ENCODE results near the gene KRTAP12-1.
"Not testable (repeated sequence)": the region's sequence is repeated elsewhere in the genome, so short reads cannot be mapped to it uniquely, and the experiment has no call there.

The KRTAP12-1 gene

GRCh38 chr21:44667612-44668011, 14.4 kb downstream of the KRTAP12-1 start:
- no peak for DNase-seq (ENCODE audit: low read depth, low spot score)

- DNase-seq (ENCODE audit: low read depth, low spot score), result no peak
Observed at GRCh38 chr21:44666401-44667320, 15.3 kb downstream of the KRTAP12-1 start, which contains the start of gene KRTAP12-2. Gene KRTAP12-2 (minus strand): TSS chr21:44666927. CDS start chr21:44666886, 41 bp downstream.

- no peak for DNase-seq (ENCODE audit: low read depth, low spot score)
Observed at GRCh38 chr21:44664691-44665090, 17.3 kb downstream of the KRTAP12-1 start.

GRCh38 chr21:44661567-44661966, 20.4 kb downstream of the KRTAP12-1 start:
- DNase-seq (ENCODE audit: low read depth, low spot score), result peak; percentile 30

- DNase-seq (ENCODE audit: low read depth, low spot score), result no peak
Observed at GRCh38 chr21:44658913-44659595, 22.9 kb downstream of the KRTAP12-1 start.

- no peak for DNase-seq (ENCODE audit: low read depth, low spot score)
Observed at GRCh38 chr21:44658541-44658910, 23.4 kb downstream of the KRTAP12-1 start.

- DNase-seq (ENCODE audit: low read depth, low spot score), result no peak
Observed at GRCh38 chr21:44657635-44658540, 24.1 kb downstream of the KRTAP12-1 start, which contains the start of gene KRTAP12-3. Gene KRTAP12-3 (plus strand): TSS chr21:44657932. CDS start chr21:44657980, 48 bp downstream.

GRCh38 chr21:44656868-44657267, 25.1 kb downstream of the KRTAP12-1 start:
- no peak for DNase-seq (ENCODE audit: low read depth, low spot score)

GRCh38 chr21:44654576-44655175, 27.3 kb downstream of the KRTAP12-1 start, which contains the start of gene KRTAP12-4:
Gene KRTAP12-4 (minus strand): TSS chr21:44654659. CDS start chr21:44654614, 45 bp downstream.
- DNase-seq (ENCODE audit: low read depth, low spot score), result no peak

GRCh38 chr21:44653656-44654575, 28.0 kb downstream of the KRTAP12-1 start:
- no peak for DNase-seq (ENCODE audit: low read depth, low spot score)

GRCh38 chr21:44653123-44653522, 28.8 kb downstream of the KRTAP12-1 start:
- DNase-seq (ENCODE audit: low read depth, low spot score), result no peak

- DNase-seq (ENCODE audit: low read depth, low spot score), result no peak
Observed at GRCh38 chr21:44650973-44651675, 30.8 kb downstream of the KRTAP12-1 start.

GRCh38 chr21:44650265-44650972, 31.5 kb downstream of the KRTAP12-1 start:
- DNase-seq (ENCODE audit: low read depth, low spot score), result no peak

GRCh38 chr21:44649521-44650100, 32.4 kb downstream of the KRTAP12-1 start:
- no peak for DNase-seq (ENCODE audit: low read depth, low spot score)

- no peak for DNase-seq (ENCODE audit: low read depth, low spot score)
Observed at GRCh38 chr21:44648557-44649311, 33.2 kb downstream of the KRTAP12-1 start.

- no peak for DNase-seq (ENCODE audit: low read depth, low spot score)
Observed at GRCh38 chr21:44647222-44647552, 34.8 kb downstream of the KRTAP12-1 start.

GRCh38 chr21:44646366-44647221, 35.4 kb downstream of the KRTAP12-1 start, which contains the start of gene KRTAP10-11:
Gene KRTAP10-11 (plus strand): TSS chr21:44646414. CDS start chr21:44646459, 45 bp downstream.
- not testable (repeated sequence) for DNase-seq (ENCODE audit: low read depth, low spot score)

Measured in iPS DF 19.7 (cell line).